H1 (cell line): ENCODE data around the gene SLC39A11. TPM values are rescaled to one million over a fixed set of nuclear protein-coding genes. Genes with fewer than 3 reads are reported as not detected.

Experiments
- CTCF ChIA-PET: fragments of 300-600 bp; sonication (Branson Sonifier 250); formaldehyde crosslinking; loops from one replicate; lab custom pipeline; 2021; ENCODE audit not compliant: partially characterized antibody; lab: Charles Lee
- POLR2A ChIA-PET: fragments of 300-600 bp; sonication (Branson Sonifier 250); formaldehyde crosslinking; loops from one replicate; lab custom pipeline; 2021; ENCODE audit warnings: inconsistent platforms; ENCODE audit not compliant: partially characterized antibody; lab: Charles Lee
- DNase-seq, 2 experiments: peaks; one replicate each; pipeline versions ENCODE4 v3.0.0 to v3.0.0-alpha.2; 2010 to 2022; ENCODE audit warnings: low spot score in 2 of 2, low read depth in 1 of 2, mixed read lengths in 1 of 2
- FAIRE-seq: peaks from 2 replicates; lab custom pipeline; 2011; peaks lifted over from hg19 to GRCh38; lab: Jason Lieb, UNC
- H2AFZ ChIP-seq: 2 replicates; pipeline ENCODE4 v1.8.1; 2012; ENCODE audit warnings: low read length, inconsistent platforms
- H2AK5ac ChIP-seq: 2 replicates; pipeline ENCODE4 v1.6.1; 2013; ENCODE audit warnings: low read depth, low read length
- H2BK120ac ChIP-seq: replicated peaks from 2 replicates; pipeline ENCODE3; 2013; ENCODE audit warnings: low read depth, low read length, inconsistent platforms
- H2BK12ac ChIP-seq: 2 replicates; pipeline ENCODE4 v1.6.1; 2013; ENCODE audit warnings: low read depth, low read length
- H2BK15ac ChIP-seq: 2 replicates; pipeline ENCODE4 v1.6.1; 2013; ENCODE audit warnings: low read length
- H2BK20ac ChIP-seq: 2 replicates; pipeline ENCODE4 v1.6.1; 2013; ENCODE audit warnings: low read length
- H2BK5ac ChIP-seq: 2 replicates; pipeline ENCODE4 v1.6.1; 2013; ENCODE audit warnings: low read depth, low read length
- H3K14ac ChIP-seq: 2 replicates; pipeline ENCODE4 v1.6.1; 2013; ENCODE audit warnings: inconsistent platforms; ENCODE audit not compliant: insufficient read length
- H3K18ac ChIP-seq: 2 replicates; pipeline ENCODE4 v1.6.1; 2013; ENCODE audit warnings: low read length; ENCODE audit errors: extremely low read depth
- H3K23ac ChIP-seq: 2 replicates; pipeline ENCODE4 v1.6.1; 2013; ENCODE audit warnings: inconsistent platforms; ENCODE audit not compliant: insufficient read length
- H3K23me2 ChIP-seq: 2 replicates; pipeline ENCODE4 v1.6.1; 2013; ENCODE audit warnings: low read depth, low read length
- H3K27ac ChIP-seq: 2 replicates; pipeline ENCODE4 v1.6.1; 2011; ENCODE audit warnings: low read depth, low read length, inconsistent platforms
- H3K27me3 ChIP-seq, 4 experiments: replicated peaks in 1 of 4; 1 replicate in 1 of 4; 2 replicates in 3 of 4; pipeline versions ENCODE4 v1.6.1 to v1.8.1; 2011 to 2013; ENCODE audit warnings: low read length in 3 of 4, mild to moderate bottlenecking in 3 of 4, inconsistent platforms in 2 of 4, mixed read lengths in 2 of 4, moderate library complexity in 1 of 4; ENCODE audit not compliant: control insufficient read depth in 3 of 4, insufficient read depth in 3 of 4; ENCODE audit errors: extremely low read depth in 1 of 4
- H3K36me3 ChIP-seq, 4 experiments: 2 replicates each; pipeline versions ENCODE4 v1.6.1 to v1.8.1; 2011 to 2013; ENCODE audit warnings: mild to moderate bottlenecking in 4 of 4, low read length in 3 of 4, moderate library complexity in 2 of 4, control low read depth in 1 of 4, inconsistent platforms in 1 of 4; ENCODE audit not compliant: insufficient read depth in 4 of 4, control insufficient read depth in 2 of 4
- H3K4ac ChIP-seq: replicated peaks from 2 replicates; pipeline ENCODE3; 2013; ENCODE audit warnings: low read length, low read depth, mixed read lengths, inconsistent platforms; ENCODE audit not compliant: insufficient read length
- H3K4me1 ChIP-seq, 4 experiments: replicated peaks in 1 of 4; 1 replicate in 1 of 4; 2 replicates in 3 of 4; pipeline versions ENCODE4 v1.6.1 to v1.8.1; 2011 to 2013; ENCODE audit warnings: low read length in 3 of 4, inconsistent platforms in 2 of 4, mixed read lengths in 1 of 4; ENCODE audit not compliant: insufficient read depth in 4 of 4, control insufficient read depth in 3 of 4
- H3K4me2 ChIP-seq, 2 experiments: 2 replicates each; pipeline versions ENCODE4 v1.6.1 to v1.8.1; 2011 to 2013; ENCODE audit warnings: low read depth in 2 of 2, low read length in 2 of 2, control low read depth in 1 of 2, inconsistent platforms in 1 of 2, mild to moderate bottlenecking in 1 of 2; ENCODE audit not compliant: insufficient read depth in 1 of 2
- H3K4me3 ChIP-seq, 4 experiments: fragments of 200-600, 300-600 bp in 1 of 4; sonication (generic), shearing (Covaris generic), sonication (Bioruptor Twin) in 1 of 4; 2 replicates each; pipeline versions ENCODE4 v1.5.1 to v1.8.1; 2011 to 2016; ENCODE audit warnings: low read length in 4 of 4, low read depth in 3 of 4, control low read depth in 2 of 4, inconsistent platforms in 2 of 4, mild to moderate bottlenecking in 2 of 4, mixed read lengths in 1 of 4, moderate library complexity in 1 of 4; ENCODE audit not compliant: insufficient read depth in 2 of 4; ENCODE audit errors: extremely low read depth in 1 of 4
- H3K56ac ChIP-seq: replicated peaks from 2 replicates; pipeline ENCODE3; 2013; ENCODE audit warnings: low read depth, mild to moderate bottlenecking, mixed read lengths, low read length, inconsistent platforms; ENCODE audit not compliant: insufficient read length
- H3K79me1 ChIP-seq: 2 replicates; pipeline ENCODE4 v1.6.1; 2013; ENCODE audit warnings: low read depth, low read length, control low read depth
- H3K79me2 ChIP-seq, 2 experiments: 2 replicates each; pipeline versions ENCODE4 v1.6.1 to v1.8.1; 2012 to 2013; ENCODE audit warnings: low read length in 2 of 2, mild to moderate bottlenecking in 2 of 2, inconsistent platforms in 1 of 2; ENCODE audit not compliant: insufficient read depth in 2 of 2, control insufficient read depth in 1 of 2
- H3K9ac ChIP-seq, 4 experiments: replicated peaks in 1 of 4; 1 replicate in 1 of 4; 2 replicates in 3 of 4; pipeline versions ENCODE4 v1.6.1 to v1.8.1; 2011 to 2013; ENCODE audit warnings: low read depth in 3 of 4, low read length in 3 of 4, control low read depth in 2 of 4, mild to moderate bottlenecking in 2 of 4, moderate library complexity in 2 of 4, inconsistent platforms in 1 of 4; ENCODE audit errors: extremely low read depth in 1 of 4
- H3K9me3 ChIP-seq, 2 experiments: 2 replicates each; pipeline versions ENCODE4 v1.6.1 to v1.8.1; 2012 to 2013; ENCODE audit warnings: mild to moderate bottlenecking in 2 of 2, moderate library complexity in 2 of 2, control low read depth in 1 of 2, inconsistent platforms in 1 of 2, low read depth in 1 of 2, low read length in 1 of 2, mixed read lengths in 1 of 2; ENCODE audit not compliant: insufficient read depth in 2 of 2
- H4K20me1 ChIP-seq, 2 experiments: replicated peaks in 1 of 2; 2 replicates each; pipeline versions ENCODE3 to v1.8.1; 2011 to 2013; ENCODE audit warnings: inconsistent platforms in 2 of 2, low read length in 2 of 2, mild to moderate bottlenecking in 1 of 2; ENCODE audit not compliant: insufficient read depth in 2 of 2, control insufficient read depth in 1 of 2
- H4K5ac ChIP-seq: 2 replicates; pipeline ENCODE4 v1.6.1; 2013; ENCODE audit warnings: low read length, low read depth, mixed read lengths, inconsistent platforms; ENCODE audit not compliant: insufficient read length
- H4K8ac ChIP-seq: 2 replicates; pipeline ENCODE4 v1.8.0; 2013; ENCODE audit warnings: mild to moderate bottlenecking, moderate library complexity, low read length, inconsistent platforms; ENCODE audit not compliant: insufficient read depth; ENCODE audit errors: extremely low read depth
- H4K91ac ChIP-seq: replicated peaks from 2 replicates; pipeline ENCODE3; 2013; ENCODE audit warnings: low read length, mixed read lengths, inconsistent platforms; ENCODE audit not compliant: insufficient read length
- RNF2 ChIP-seq: fragments of 200-900, 300-1000 bp; sonication (generic); IDR thresholded peaks from 2 replicates; pipeline ENCODE4 v1.7.1; 2016; ENCODE audit warnings: borderline replicate concordance, low read depth, mild to moderate bottlenecking, antibody characterized with exemption, low read length; ENCODE audit not compliant: poor library complexity, severe bottlenecking; ENCODE audit errors: missing control alignments
- USF2 ChIP-seq: IDR thresholded peaks from 2 replicates; pipeline ENCODE4 v1.6.1; 2011; ENCODE audit warnings: low read length, improper control_type of control experiment
- WGBS, 2 experiments: shearing (Covaris generic) in 1 of 2; methylation state at CpG; one replicate each; pipeline versions ENCODE4 v1.1.6 to v1.1.7; 2013 to 2015; ENCODE audit warnings: low lambda C conversion rate in 2 of 2, mixed read lengths in 2 of 2, inconsistent platforms in 1 of 2, low coverage in 1 of 2, missing lambda C conversion rate in 1 of 2; ENCODE audit not compliant: insufficient replicate concordance in 2 of 2, insufficient coverage in 1 of 2, insufficient read length in 1 of 2; ENCODE audit errors: extremely low coverage in 1 of 2, missing lambda C conversion rate in 1 of 2; 5-methylcytosine and 5-hydroxymethylcytosine counted together
- polyA plus RNA-seq, 7 experiments: library from polyadenylated mRNA; depleted of rRNA in 3 of 7; stranded (reverse) in 5 of 7; unstranded in 2 of 7; fragments of >200 nt in 5 of 7; fragments of 200-250 nt in 2 of 7; gene quantifications; 1 replicate in 5 of 7; 2 replicates in 1 of 7; 4 replicates in 1 of 7; pipeline versions ENCODE4 v1.2.1 to v1.2.3, GENCODE V29; 2011 to 2013; ENCODE audit warnings: missing spikeins in 2 of 7, mixed read lengths in 2 of 7
- total RNA-seq: library from RNA; stranded (reverse); fragmentation: NEBNext Ultra II Directional; extraction: Animal tissue kit (Norgen Biotek cat#: 25700); gene quantifications from 2 replicates; pipeline ENCODE4 v1.2.1, GENCODE V29; 2021

SLC39A11 gene
- total and polyA plus RNA-seq, 2 of the 8 experiments (the other 6 are each of a cell fraction or from before 2014, with no cell fraction given): 12.2 to 19.6 TPM

DNA sequence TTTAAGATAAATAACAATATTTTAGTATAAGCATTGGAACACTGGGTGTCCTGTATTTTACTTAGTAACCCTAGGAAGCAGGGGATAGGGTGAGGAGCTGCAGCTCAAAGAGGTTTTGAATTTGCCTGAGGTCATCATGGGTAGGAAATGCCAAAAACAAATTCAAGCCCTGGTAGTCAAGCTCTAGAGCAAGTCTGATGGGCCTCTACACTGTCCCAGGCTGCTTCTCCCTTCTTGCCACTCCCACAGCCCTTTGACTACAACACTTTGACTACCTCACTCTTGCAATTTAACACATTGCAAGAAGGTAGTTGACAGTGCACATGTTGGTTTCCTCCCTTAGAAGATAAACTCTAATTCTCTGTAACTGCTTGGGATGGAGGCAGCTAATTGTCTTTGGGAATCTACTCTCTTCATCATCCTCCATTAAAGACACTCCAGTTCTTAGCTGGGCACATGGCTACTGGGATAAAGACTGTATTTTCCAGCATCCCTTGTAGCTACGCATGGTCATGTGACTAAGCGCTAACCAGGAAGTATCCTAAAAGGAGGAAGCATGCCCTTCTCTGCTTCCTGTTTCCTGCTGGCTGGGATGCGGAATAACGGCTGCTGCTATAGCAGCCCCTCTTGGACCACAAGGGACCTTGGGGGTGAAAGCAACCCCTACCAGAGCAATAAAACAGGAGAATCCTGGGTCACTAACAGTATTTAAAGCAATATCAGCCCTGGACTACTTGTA lies 41.6 kb upstream of the SLC39A11 start:
- Histone ChIP-seq H4K20me1 (no peaks in the 10 kb centered on the region), H3K14ac (no peak overlapping the region), H3K27me3 (no peaks in the 10 kb centered on the region), H2AFZ (no peak overlapping the region), H3K79me1 (no peaks in the 10 kb centered on the region), H2BK120ac (no peak overlapping the region), H3K36me3 (no peaks in the 10 kb centered on the region), H3K23ac (no peak overlapping the region), H3K4me3 (no peak overlapping the region), H3K4ac (no peak overlapping the region), H3K79me2 (no peaks in the 10 kb centered on the region), H2AK5ac (no peak overlapping the region), H3K9me3 (no peaks in the 10 kb centered on the region), H2BK20ac (no peak overlapping the region), H2BK12ac (no peak overlapping the region), H2BK15ac (no peak overlapping the region), H3K4me2 (no peak overlapping the region), H3K27ac (no peak overlapping the region), H3K23me2 (no peaks in the 10 kb centered on the region), H4K91ac (peak overlapping the region; percentile 45), H3K56ac (no peak overlapping the region), H4K5ac (no peak overlapping the region), H3K18ac (no peak overlapping the region), H3K9ac (no peak overlapping the region), H3K4me1 (peaks cover 0 to 4% (median 3%) of the 10 kb centered on the region in 4 experiments; a peak in 2 of 7 replicates), H2BK5ac (no peak overlapping the region), H4K8ac (no peak overlapping the region)
- POLR2A ChIA-PET: no interaction called here
- FAIRE-seq (no peak), DNase-seq (no peak)
- 68% methylated on average over 4 of the region's 4 CpGs; no CpG with 5 or more reads in 1 of the 2 experiments for WGBS, 2 experiments
- TF ChIP-seq USF2: peak; percentile 38; the same call in 1 of the 2 replicates
- no peak for TF ChIP-seq RNF2
- CTCF ChIA-PET: interaction anchor here (1.0 to 2.5 kb wide), 3 partner anchors 9 to 55 kb away, joined by 3 to 14 read pairs (median 4); no protein-coding TSS in a partner anchor
